ENCODE measurements around the gene TTBK2. TPM values are rescaled to one million over a fixed set of nuclear protein-coding genes. Genes with fewer than 3 reads are reported as not detected.

Gene TTBK2
- total RNA-seq, 2 experiments from 2014 or later, result 17.5 to 20.1 TPM

DNA sequence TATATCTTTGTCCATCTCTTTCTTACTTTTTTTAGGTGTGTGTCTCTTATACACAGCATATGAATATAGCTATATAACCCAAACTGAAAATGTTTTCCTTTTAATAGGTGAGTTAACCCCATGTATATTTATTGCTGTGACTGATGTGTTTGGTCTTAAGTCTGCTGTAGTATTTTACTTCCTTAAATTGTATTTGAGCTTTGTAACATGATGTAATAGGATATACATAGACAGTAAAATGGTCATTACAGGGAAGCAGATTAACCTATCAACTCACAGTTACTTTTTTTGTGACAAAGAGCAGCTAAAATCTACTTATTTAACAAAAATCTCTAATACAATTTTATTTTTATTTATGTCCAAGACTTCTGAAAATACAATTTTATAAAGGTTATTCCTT lies 131.9 kb downstream of the TTBK2 start:
- Histone ChIP-seq H3K9me3 (ENCODE audit: control insufficient read depth in 1 of 2, insufficient read depth in 1 of 2, low read length in 2 of 2) (no peaks in the 10 kb centered on the region), H3K27me3 (ENCODE audit: control insufficient read depth in 1 of 2, insufficient read depth in 2 of 2, low read length in 2 of 2) (no peaks in the 10 kb centered on the region), H3K36me3 (ENCODE audit: insufficient read depth, low read length) (peaks cover 6% of the 10 kb centered on the region), H3K27ac (ENCODE audit: low read depth in 1 of 2, low read length in 2 of 2) (no peak overlapping the region), H3K4me3 (ENCODE audit: low read length) (no peak overlapping the region), H3K4me1 (ENCODE audit: insufficient read depth, low read length) (no peaks in the 10 kb centered on the region)
- H3K27me3 Mint-ChIP-seq, result no peaks in the 10 kb centered on the region
- TF ChIP-seq, protein P1, sequence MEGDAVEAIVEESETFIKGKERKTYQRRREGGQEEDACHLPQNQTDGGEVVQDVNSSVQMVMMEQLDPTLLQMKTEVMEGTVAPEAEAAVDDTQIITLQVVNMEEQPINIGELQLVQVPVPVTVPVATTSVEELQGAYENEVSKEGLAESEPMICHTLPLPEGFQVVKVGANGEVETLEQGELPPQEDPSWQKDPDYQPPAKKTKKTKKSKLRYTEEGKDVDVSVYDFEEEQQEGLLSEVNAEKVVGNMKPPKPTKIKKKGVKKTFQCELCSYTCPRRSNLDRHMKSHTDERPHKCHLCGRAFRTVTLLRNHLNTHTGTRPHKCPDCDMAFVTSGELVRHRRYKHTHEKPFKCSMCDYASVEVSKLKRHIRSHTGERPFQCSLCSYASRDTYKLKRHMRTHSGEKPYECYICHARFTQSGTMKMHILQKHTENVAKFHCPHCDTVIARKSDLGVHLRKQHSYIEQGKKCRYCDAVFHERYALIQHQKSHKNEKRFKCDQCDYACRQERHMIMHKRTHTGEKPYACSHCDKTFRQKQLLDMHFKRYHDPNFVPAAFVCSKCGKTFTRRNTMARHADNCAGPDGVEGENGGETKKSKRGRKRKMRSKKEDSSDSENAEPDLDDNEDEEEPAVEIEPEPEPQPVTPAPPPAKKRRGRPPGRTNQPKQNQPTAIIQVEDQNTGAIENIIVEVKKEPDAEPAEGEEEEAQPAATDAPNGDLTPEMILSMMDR (IDR thresholded peaks at IDR 0.05), result no peak
- CTCF ChIA-PET, result interaction anchor here (1.0 kb wide), 1 partner anchor 16 kb away, joined by 3 read pairs; no protein-coding TSS in a partner anchor
- ATAC-seq (ENCODE audit: poor library complexity) (no peak), DNase-seq (no peak)
- H3K9me3 Mint-ChIP-seq, result no peaks in the 10 kb centered on the region
- POLR2A ChIA-PET, result no interaction called here
- H3K27ac Mint-ChIP-seq, result no peak overlapping the region
- H3K4me1 Mint-ChIP-seq (ENCODE audit: low read depth), result no peaks in the 10 kb centered on the region
- no peak overlapping the region for H3K4me3 Mint-ChIP-seq
- peaks cover 28% of the 10 kb centered on the region for H3K36me3 Mint-ChIP-seq (ENCODE audit: low read depth)
- intact Hi-C loops (cut with DNase I, micrococcal nuclease), result no loop called here

DNA sequence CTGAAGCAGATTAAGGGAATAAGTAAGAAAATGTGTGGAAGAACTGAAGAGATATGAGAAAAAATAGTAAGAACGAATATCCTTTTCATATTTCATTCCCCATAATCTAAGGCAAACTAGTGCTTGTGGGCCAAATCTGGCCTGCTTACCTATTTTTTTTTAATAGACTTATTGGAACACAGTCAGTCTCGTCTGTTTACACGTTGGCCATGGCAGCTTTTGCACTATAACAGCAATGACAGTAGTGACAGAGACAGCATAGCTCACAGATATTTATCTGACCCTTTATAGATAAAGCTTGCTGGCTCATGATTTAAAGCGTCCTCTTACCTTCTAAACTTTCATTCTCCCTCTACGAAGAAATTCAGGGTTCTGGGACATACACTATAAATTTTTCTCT lies 133.6 kb downstream of the TTBK2 start:
- H3K36me3 ChIP-seq (ENCODE audit: insufficient read depth, low read length), result peaks cover 11% of the 10 kb centered on the region
- CTCF ChIA-PET, result interaction anchor here (1.3 kb wide), 1 partner anchor 81 kb away, joined by 3 read pairs; no protein-coding TSS in a partner anchor
- H3K4me3 ChIP-seq (ENCODE audit: low read length), result no peak overlapping the region
- H3K4me1 Mint-ChIP-seq (ENCODE audit: low read depth), result no peaks in the 10 kb centered on the region
- H3K4me1 ChIP-seq (ENCODE audit: insufficient read depth, low read length), result no peaks in the 10 kb centered on the region
- DNase-seq (no peak), ATAC-seq (ENCODE audit: poor library complexity) (no peak)
- POLR2A ChIA-PET, result no interaction called here
- H3K27me3 Mint-ChIP-seq, result no peaks in the 10 kb centered on the region
- no peaks in the 10 kb centered on the region for H3K27me3 ChIP-seq (ENCODE audit: control insufficient read depth in 1 of 2, insufficient read depth in 2 of 2, low read length in 2 of 2)
- no peaks in the 10 kb centered on the region for H3K9me3 Mint-ChIP-seq
- H3K27ac ChIP-seq (ENCODE audit: low read depth in 1 of 2, low read length in 2 of 2), result no peak overlapping the region
- H3K36me3 Mint-ChIP-seq (ENCODE audit: low read depth), result peaks cover 28% of the 10 kb centered on the region
- no peaks in the 10 kb centered on the region for H3K9me3 ChIP-seq (ENCODE audit: control insufficient read depth in 1 of 2, insufficient read depth in 1 of 2, low read length in 2 of 2)
- H3K4me3 Mint-ChIP-seq, result no peak overlapping the region
- no peak overlapping the region for H3K27ac Mint-ChIP-seq
- intact Hi-C loops (cut with DNase I, micrococcal nuclease), result no loop called here
- TF ChIP-seq, protein P1 (IDR thresholded peaks at IDR 0.05), result no peak

DNA sequence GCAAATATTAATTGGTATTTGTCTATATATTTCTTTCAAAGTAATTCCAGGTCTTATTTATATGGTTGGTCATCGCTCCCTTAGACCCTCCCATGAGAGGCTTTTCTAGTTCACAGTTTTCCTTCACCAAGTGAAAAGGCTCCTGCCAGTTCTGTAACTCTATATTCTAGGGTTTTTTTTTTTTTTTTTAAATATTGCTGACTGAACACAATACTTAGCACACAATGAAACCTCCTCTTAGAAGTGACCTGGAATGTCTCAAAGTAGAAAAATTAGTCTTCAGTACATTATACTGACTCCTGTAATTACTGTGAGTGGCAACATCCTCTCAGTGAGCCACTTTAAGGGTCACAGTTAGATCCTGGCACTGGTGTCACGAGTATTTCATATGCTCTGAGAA lies 135.0 kb downstream of the TTBK2 start:
- Mint-ChIP-seq H3K27me3 (no peaks in the 10 kb centered on the region), H3K4me1 (ENCODE audit: low read depth) (no peaks in the 10 kb centered on the region), H3K27ac (no peak overlapping the region), H3K4me3 (no peak overlapping the region), H3K9me3 (no peaks in the 10 kb centered on the region), H3K36me3 (ENCODE audit: low read depth) (peaks cover 33% of the 10 kb centered on the region)
- ATAC-seq (ENCODE audit: poor library complexity), result no peak
- intact Hi-C loops (cut with DNase I, micrococcal nuclease), result no loop called here
- no peak overlapping the region for H3K27ac ChIP-seq (ENCODE audit: low read depth in 1 of 2, low read length in 2 of 2)
- no peak for DNase-seq
- peaks cover 11% of the 10 kb centered on the region for H3K36me3 ChIP-seq (ENCODE audit: insufficient read depth, low read length)
- H3K4me3 ChIP-seq (ENCODE audit: low read length), result no peak overlapping the region
- ChIA-PET POLR2A (no interaction called here), CTCF (no interaction called here)
- no peaks in the 10 kb centered on the region for H3K4me1 ChIP-seq (ENCODE audit: insufficient read depth, low read length)
- TF ChIP-seq, protein P1 (IDR thresholded peaks at IDR 0.05), result no peak
- no peaks in the 10 kb centered on the region for H3K27me3 ChIP-seq (ENCODE audit: control insufficient read depth in 1 of 2, insufficient read depth in 2 of 2, low read length in 2 of 2)
- no peaks in the 10 kb centered on the region for H3K9me3 ChIP-seq (ENCODE audit: control insufficient read depth in 1 of 2, insufficient read depth in 1 of 2, low read length in 2 of 2)

All from CD4-positive, alpha-beta T cell (primary cell).